Epidermal melanocyte (primary cell): ENCODE results near the gene CIB2.

Experiments
- DNase-seq: peaks from one replicate; pipeline ENCODE4 v3.0.0; 2011; ENCODE audit warnings: low spot score; ENCODE audit not compliant: insufficient read length

Gene CIB2

DNA sequence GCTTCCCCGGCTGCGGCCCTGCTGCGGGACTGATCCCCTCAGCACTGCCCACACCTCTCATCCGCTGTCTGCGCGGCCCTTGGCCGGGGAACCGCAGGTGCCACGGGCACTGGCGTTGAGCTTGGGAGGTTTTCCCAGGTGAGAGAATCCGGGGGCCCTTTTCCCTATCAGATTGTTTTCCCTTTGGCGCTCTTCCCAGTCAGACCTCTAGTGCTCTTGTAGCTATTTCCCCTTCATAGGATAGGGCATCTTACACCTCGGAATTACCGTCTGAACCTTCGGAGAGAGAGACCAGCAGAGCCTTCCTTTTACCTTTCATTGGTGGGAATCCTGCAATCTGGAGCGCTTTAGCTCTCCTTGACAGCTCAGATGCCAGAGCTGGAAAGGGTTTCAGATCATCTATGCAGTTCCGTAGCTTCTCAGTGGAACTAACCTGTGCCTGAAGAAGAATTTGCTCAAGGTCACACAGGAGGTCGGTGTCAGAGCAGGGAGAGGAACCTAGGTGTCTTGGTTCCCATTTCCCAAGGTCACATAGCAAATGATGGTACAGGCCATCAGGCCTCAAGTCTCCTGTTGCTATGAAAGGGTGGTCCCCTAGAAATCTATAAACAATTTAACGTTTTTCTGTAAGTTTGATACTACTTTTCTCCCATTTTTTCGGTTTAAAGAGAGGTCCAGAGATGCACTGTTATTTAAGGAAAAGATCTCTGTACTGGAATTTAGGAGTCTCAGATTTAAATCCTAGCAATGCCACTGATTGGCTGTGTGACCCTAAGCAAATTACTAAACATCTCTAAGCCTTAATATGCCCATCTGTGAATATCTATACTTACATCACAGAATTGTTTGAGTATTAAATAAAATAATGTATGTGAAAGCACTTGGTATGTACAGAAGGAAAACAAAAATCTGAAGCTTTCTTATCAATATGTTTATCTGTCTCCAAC lies 18.8 kb upstream of the CIB2 start:
- DNase-seq = no peak

GRCh38 chr15:78149068-78149804 lies 18.0 kb upstream of the CIB2 start, which contains the start of gene IDH3A:
TSS of gene IDH3A (plus strand) at chr15:78149362. CDS start at chr15:78149404, 42 bp downstream.
- peak; percentile 86 for DNase-seq

DNA sequence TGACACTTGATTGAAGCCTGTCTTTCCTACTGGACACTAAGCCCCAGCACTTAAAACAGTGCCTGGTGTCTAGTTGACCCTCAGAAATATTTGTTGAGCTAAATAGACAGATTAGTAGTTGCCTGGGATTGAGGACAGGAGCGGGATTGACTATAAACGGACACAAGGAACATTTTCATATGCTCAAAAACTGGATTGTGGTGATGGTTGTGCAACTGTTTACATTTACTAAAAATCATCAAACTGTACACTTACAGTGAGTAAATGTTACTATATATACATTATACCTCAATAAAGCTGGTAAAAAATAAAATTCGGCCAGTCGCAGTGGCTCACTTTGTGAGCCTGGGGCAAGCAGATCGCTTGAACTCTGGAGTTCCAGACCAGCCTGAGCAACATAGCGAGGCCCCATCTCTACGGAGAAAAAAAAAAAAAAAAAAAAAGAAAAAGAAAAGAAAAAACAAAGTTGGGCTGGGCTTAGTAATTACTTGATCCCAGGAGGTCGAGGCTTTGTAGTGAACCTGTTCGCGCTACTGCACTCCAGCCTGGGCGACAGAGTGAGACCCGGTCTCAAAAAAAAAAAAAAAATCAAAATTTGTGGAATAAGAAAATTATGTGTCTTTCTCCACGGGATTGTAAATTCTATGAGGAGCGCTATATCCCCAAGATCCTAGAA lies 17.3 kb upstream of the CIB2 start:
- no peak for DNase-seq

- DNase-seq = no peak
These were observed 16.3 kb upstream of the CIB2 start for GRCh38 chr15:78147566-78147965.

- no peak for DNase-seq
These were observed 15.3 kb upstream of the CIB2 start for GRCh38 chr15:78146425-78147154.

- DNase-seq = no peak
These were observed 11.1 kb upstream of the CIB2 start for GRCh38 chr15:78142332-78142731.

GRCh38 chr15:78140292-78140691 lies 9.0 kb upstream of the CIB2 start:
- DNase-seq = no peak

DNA sequence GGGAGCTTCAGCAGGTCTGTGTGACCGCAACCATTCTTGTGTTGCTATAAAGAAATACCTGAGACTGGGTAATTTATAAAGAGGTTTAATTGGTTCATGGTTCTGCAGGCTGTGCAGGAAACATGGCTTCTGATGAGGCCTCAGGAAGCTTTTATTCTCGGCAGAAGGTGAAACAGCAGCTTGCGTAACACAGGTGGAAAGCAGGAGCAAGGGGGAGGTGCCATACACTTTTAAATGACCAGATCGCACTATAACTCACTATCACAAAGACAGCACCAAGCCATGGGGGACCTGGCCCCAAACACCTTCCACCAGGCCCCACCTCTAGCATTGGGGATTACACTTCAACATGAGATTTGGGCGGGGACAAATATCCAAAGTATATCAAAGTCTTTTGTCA lies 8.3 kb upstream of the CIB2 start:
- DNase-seq = no peak

DNA sequence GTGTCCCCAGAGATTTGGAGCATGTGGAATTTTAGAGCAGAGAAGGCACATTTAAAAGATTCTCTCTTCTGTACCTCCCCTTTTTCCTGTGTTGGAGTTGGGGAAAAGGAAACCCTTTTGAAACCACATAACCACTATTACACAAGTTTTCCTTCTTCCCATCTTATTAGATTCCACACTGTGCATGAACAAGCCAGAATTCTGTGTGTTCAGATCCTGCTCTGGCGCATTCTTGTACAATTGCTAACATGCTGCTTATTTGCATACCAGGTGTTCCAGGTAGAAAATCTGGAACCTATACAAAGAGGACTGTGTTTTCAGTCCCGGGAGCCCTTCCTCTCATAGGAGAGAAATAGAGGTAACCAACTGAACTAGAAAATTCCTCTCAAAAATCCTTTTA lies 2.6 kb upstream of the CIB2 start:
- no peak for DNase-seq

GRCh38 chr15:78130466-78131294 lies 565 bp downstream of the CIB2 start:
- DNase-seq = no peak

DNA sequence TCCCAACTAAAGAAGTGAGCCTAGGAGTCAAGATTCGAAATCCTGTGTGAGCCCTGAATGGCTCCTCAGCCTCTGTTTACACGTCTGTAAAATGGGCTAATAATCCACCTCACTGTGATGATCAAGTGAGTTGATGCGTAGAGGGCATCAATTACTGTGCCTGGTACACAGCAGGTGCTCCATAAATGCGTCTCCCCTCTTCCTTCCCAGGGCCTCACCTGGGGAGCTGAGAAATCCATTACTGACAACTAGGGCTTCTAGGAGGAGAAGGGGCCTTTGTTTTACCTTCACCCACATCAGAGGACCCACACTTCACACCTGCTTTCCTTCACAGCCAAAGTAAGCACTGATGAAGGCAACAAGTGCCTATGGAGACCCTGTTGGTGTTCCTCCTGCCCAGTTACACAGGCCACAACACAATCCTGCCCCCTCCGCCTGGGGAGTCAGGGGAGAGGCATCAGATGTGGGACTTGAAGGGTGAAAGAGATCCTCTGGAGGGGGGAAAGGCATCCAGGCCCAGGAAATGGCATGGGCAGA lies 1.4 kb downstream of the CIB2 start:
- no peak for DNase-seq

GRCh38 chr15:78129077-78129750 lies 2.0 kb downstream of the CIB2 start:
- DNase-seq = no peak

- DNase-seq = no peak
These were observed 3.4 kb downstream of the CIB2 start for GRCh38 chr15:78127882-78128281.

DNA sequence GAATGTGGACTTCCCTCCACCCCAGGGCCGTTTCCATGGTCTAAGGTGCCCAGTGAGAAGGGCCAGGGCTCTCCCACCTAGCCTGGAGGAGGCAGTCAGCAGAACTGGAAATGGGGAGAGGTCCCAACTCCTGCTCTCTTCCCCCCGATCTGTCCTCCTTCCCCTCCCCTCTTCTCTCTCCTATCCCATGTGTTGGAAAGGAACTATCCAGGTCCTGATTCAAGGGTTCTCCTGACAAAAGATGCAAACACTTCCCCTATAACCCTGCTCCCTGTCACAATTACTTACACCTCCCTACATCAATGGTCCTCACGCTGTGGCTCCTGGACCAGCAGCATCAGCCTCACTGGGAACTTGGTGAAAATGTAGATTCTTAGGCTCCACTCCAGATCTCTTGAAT lies 6.0 kb downstream of the CIB2 start:
- no peak for DNase-seq

- DNase-seq = no peak
These were observed 10.7 kb downstream of the CIB2 start for GRCh38 chr15:78120523-78120922.

DNA sequence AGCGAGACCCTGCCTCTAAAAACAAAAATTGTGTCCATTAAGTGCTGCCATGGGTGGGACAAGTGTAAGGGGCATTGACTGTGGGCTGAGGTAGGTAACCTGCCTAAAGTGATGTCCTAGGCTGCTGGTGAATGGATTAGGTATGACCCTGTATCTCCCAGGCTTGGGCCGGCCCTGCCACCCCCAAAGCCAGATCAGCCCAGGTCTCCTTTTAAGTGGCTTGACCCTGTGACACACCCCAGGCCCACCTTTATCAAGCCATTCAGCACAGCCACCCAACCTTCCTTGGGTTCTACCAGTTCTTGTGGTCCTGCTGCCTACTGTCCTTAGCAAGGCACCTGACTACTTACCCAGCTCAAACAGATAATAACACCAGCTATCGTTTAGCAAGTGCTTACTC lies 18.7 kb downstream of the CIB2 start:
- no peak for DNase-seq

DNA sequence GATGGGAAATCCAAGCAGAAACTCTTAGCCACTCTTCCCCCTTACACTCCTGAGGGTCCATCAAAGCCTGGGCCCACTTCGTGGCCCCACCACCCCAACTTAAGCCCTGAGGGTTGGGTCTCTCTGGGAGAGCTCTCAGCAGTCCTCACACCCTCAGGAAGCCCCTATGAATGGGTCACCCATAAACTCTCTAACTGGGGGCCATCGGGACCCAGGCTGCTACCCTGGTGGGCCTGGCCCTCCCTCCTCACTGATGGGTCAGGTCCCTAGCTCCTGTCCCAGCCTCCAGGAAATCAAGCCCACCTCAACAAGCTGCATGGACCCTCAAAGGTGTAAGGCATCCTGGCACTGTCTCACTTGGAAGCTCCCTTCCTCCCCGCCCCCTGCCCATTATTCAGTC lies 19.5 kb downstream of the CIB2 start:
- DNase-seq = no peak

- no peak for DNase-seq
These were observed 20.2 kb downstream of the CIB2 start for GRCh38 chr15:78110916-78111475.

- no peak for DNase-seq
These were observed 21.1 kb downstream of the CIB2 start for GRCh38 chr15:78110096-78110495.
